Esophagus squamous epithelium (tissue), 5 donors: ENCODE data around the gene EIF2A. TPM values are rescaled to one million over a fixed set of nuclear protein-coding genes. Genes with fewer than 3 reads are reported as not detected.

Experiments used
- DNase-seq: peaks from one replicate; lab custom pipeline; 2025; lab: John Stamatoyannopoulos, UW
- H3K27ac ChIP-seq, 4 donors: fragments of 200-600 bp; sonication (generic); one replicate each; pipeline ENCODE4 v1.5.1; 2016 to 2019; ENCODE audit warnings: mild to moderate bottlenecking in 1 of 4
- H3K27me3 ChIP-seq, 4 donors: fragments of 200-600 bp; sonication (generic); 1 replicate in 3 of 4; 2 replicates in 1 of 4; pipeline versions ENCODE4 v1.5.1 to v1.6.0; 2017 to 2021; ENCODE audit warnings: antibody characterized with exemption in 1 of 4
- H3K36me3 ChIP-seq, 3 donors: fragments of 200-600 bp; sonication (generic); one replicate each; pipeline ENCODE4 v1.5.1; 2016 to 2019
- H3K4me1 ChIP-seq, 3 donors: fragments of 200-600 bp; sonication (generic); one replicate each; pipeline ENCODE4 v1.5.1; 2017 to 2019
- H3K4me3 ChIP-seq, 4 donors: fragments of 200-600 bp; sonication (generic); 1 replicate in 3 of 4; 2 replicates in 1 of 4; pipeline ENCODE4 v1.5.1; 2016 to 2019; ENCODE audit warnings: mild to moderate bottlenecking in 2 of 4, moderate library complexity in 1 of 4
- H3K9me3 ChIP-seq, 3 donors: fragments of 200-600 bp; sonication (generic); one replicate each; pipeline ENCODE4 v1.5.1; 2016 to 2019
- CTCF ChIP-seq, 6 experiments: fragments of 450-650 bp in 4 of 6; fragments of 200-600 bp in 2 of 6; sonication (generic) in 2 of 6; IDR thresholded peaks; one replicate each; pipeline ENCODE4 v1.5.1; 2016 to 2019; ENCODE audit warnings: antibody characterized with exemption in 6 of 6, mild to moderate bottlenecking in 4 of 6, moderate library complexity in 4 of 6
- POLR2A ChIP-seq, 4 donors: fragments of 450-650 bp; IDR thresholded peaks; one replicate each; pipeline ENCODE4 v1.6.1; 2017; ENCODE audit warnings: antibody characterized with exemption in 4 of 4, mild to moderate bottlenecking in 4 of 4, moderate library complexity in 3 of 4
- WGBS, 2 donors: methylation state at CpG; one replicate each; pipeline ENCODE4 v1.1.5; 2018; 5-methylcytosine and 5-hydroxymethylcytosine counted together
- intact Hi-C: fragments of 100-400 bp; cut with DNase I; formaldehyde crosslinking; loops from one replicate; pipeline ENCODE4 v1.15.0; 2022
- total RNA-seq, 4 donors: library from RNA; depleted of rRNA; stranded (reverse); fragments of >200 nt; gene quantifications; one replicate each; pipeline ENCODE4 v1.1.0, GENCODE V29; 2016
- donor health status: DM: yes; HTN: yes; CAD: no.

Gene EIF2A
- total RNA-seq, 4 donors from 2014 or later: 67.7 to 233 (median 136) TPM

- H3K9me3 ChIP-seq: no peaks in the 10 kb centered on the region
- H3K36me3 ChIP-seq: peaks cover 0 to 33% (median 3%) of the 10 kb centered on the region in 3 donors
- intact Hi-C loops: loop anchor here (10.0 kb wide), 1 partner anchor 139 kb away; the partner anchor contains the start of gene TSC22D2
- TF ChIP-seq CTCF (IDR thresholded peaks at IDR 0.05) (no peak), POLR2A (IDR thresholded peaks at IDR 0.05) (no peak)
- H3K4me1 ChIP-seq: peaks cover 5 to 41% (median 25%) of the 10 kb centered on the region in 3 donors
- no peak overlapping the region for H3K27ac ChIP-seq
- DNase-seq: no peak
- H3K27me3 ChIP-seq: no peaks in the 10 kb centered on the region
- H3K4me3 ChIP-seq: no peak overlapping the region
- WGBS, 2 donors: 64 to 71% methylated on average over 2 of the region's 2 CpGs
These were observed 3.1 kb upstream of the EIF2A start for GRCh38 chr3:150543531-150543930.

DNA sequence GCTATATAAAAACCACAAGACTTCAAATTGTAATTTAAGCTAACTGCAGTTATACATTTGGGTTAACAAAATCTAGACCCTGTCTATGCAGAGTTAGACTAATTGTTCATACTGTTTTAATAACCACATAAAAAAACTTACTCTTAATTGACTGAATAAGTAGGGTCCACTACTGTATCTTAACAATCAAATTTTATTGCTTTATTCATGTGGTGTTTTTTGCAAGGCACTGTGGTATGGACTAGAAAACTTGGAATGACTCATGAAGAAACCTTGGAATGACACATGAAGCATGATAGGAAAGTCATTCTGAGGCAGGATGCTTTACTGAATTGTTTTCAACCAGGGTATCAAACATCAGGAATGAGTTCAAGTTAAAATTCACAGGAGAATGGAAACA lies 2.5 kb upstream of the EIF2A start:
- H3K9me3 ChIP-seq: no peaks in the 10 kb centered on the region
- peaks cover 0 to 35% (median 3%) of the 10 kb centered on the region in 3 donors for H3K36me3 ChIP-seq
- peak overlapping the region in 1 of 4 donors; percentile 80 for H3K4me3 ChIP-seq
- H3K27ac ChIP-seq: no peak overlapping the region
- no peak for DNase-seq
- no peaks in the 10 kb centered on the region for H3K27me3 ChIP-seq
- intact Hi-C loops: loop anchor here (10.0 kb wide), 1 partner anchor 139 kb away; the partner anchor contains the start of gene TSC22D2
- no peak for TF ChIP-seq POLR2A (IDR thresholded peaks at IDR 0.05)
- no peak for TF ChIP-seq CTCF (IDR thresholded peaks at IDR 0.05)
- peaks cover 5 to 42% (median 25%) of the 10 kb centered on the region in 3 donors for H3K4me1 ChIP-seq

- Histone ChIP-seq H3K36me3 (peaks cover 0 to 41% (median 3%) of the 10 kb centered on the region in 3 donors), H3K27me3 (no peaks in the 10 kb centered on the region), H3K9me3 (no peaks in the 10 kb centered on the region), H3K4me1 (peaks cover 5 to 42% (median 25%) of the 10 kb centered on the region in 3 donors), H3K4me3 (peak overlapping the region; percentile 67 to 98 (median 86)), H3K27ac (peak overlapping the region; percentile 17 to 100 (median 98))
- TF ChIP-seq CTCF (IDR thresholded peaks at IDR 0.05): no peak
- no peak for TF ChIP-seq POLR2A (IDR thresholded peaks at IDR 0.05)
- WGBS, 2 donors: 0 to 5% methylated on average over 1 of the region's 1 CpG
- no peak for DNase-seq
- intact Hi-C loops: loop anchor here (10.0 kb wide), 1 partner anchor 140 kb away; the partner anchor contains the start of gene TSC22D2
These were observed 1.9 kb upstream of the EIF2A start for GRCh38 chr3:150544726-150545125.

DNA sequence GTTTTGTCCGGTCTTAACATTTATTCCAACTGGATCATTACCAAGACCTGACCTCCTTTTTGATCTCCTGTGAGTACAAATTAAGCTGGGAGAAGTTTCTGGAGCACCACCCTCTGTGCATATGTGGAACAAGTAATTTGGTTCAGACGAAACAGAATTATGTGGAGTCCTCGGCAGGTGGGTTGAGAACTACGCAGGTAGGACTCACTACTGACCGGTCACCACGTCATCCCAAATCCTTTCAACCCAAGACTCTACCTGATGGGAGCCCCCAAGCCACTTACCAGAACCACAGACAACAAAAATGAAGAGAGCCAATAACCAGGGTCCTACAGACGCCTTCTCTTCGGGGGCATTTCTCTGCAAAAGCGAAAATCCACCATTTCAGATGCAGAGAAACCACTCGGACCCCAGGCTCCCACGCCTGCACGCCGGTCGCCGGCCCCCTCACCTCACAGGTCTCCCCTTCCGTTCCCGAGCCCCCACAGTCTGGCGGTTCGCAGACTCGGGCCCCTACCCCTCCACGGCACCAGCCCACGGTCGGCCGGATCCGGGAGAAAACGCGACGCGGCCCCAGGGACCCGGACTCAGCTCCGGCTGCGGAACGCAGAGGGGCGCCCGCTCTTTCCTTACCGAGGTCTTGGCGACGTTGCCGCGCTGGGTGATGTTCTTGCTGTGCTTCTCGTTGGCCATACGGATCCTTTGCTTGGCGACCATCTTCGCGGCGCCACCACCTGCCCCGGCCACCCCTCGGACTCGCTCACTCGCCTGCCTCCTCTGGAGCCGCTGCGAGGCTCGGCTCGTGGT lies 965 bp upstream of the EIF2A start:
- H3K27me3 ChIP-seq: no peaks in the 10 kb centered on the region
- intact Hi-C loops: loop anchor here (10.0 kb wide), 1 partner anchor 141 kb away; the partner anchor contains the start of gene TSC22D2
- H3K36me3 ChIP-seq: peaks cover 0 to 42% (median 3%) of the 10 kb centered on the region in 3 donors
- H3K4me1 ChIP-seq: peaks cover 5 to 42% (median 25%) of the 10 kb centered on the region in 3 donors
- no peak for TF ChIP-seq CTCF (IDR thresholded peaks at IDR 0.05)
- no peak for TF ChIP-seq POLR2A (IDR thresholded peaks at IDR 0.05)
- peak overlapping the region; percentile 67 to 98 (median 86) for H3K4me3 ChIP-seq
- H3K9me3 ChIP-seq: no peaks in the 10 kb centered on the region
- peak; percentile 16 for DNase-seq
- whole genome bisulfite sequencing, 2 donors: 0 to 1% methylated on average over 17 to 36 of the region's 54 CpGs
- peak overlapping the region; percentile 97 to 100 (median 100) for H3K27ac ChIP-seq
